ENCODE results near the gene FRMD4A. TPM values are rescaled to one million over a fixed set of nuclear protein-coding genes. Genes with fewer than 3 reads are reported as not detected.

Gene FRMD4A
- total RNA-seq, 1 experiment from 2014 or later = 19.6 TPM

GRCh38 chr10:14309593-14309992 is 21.1 kb downstream of the FRMD4A start:
- no peak overlapping the region for H4K8ac ChIP-seq (replicated peaks; ENCODE audit: insufficient read length, low read depth, low read length)
- no peak overlapping the region for H2BK120ac ChIP-seq (ENCODE audit: low read depth, low read length, poor library complexity, severe bottlenecking)
- TF ChIP-seq CTCF (conservative IDR thresholded peaks at IDR 0.05) = no peak
- H3K9me3 Mint-ChIP-seq = no peaks in the 10 kb centered on the region
- H3K56ac ChIP-seq (ENCODE audit: insufficient read length, low read depth, low read length) = no peak overlapping the region
- H3K18ac ChIP-seq (ENCODE audit: insufficient read length, low read depth, low read length) = no peak overlapping the region
- H2BK12ac ChIP-seq (ENCODE audit: insufficient read length, low read depth, low read length) = no peak overlapping the region
- no peaks in the 10 kb centered on the region for H3K23me2 ChIP-seq (ENCODE audit: insufficient read length, low read depth, low read length, poor library complexity, severe bottlenecking)
- no peak overlapping the region for H3K4me2 ChIP-seq (ENCODE audit: insufficient read depth, insufficient read length, low read length)
- no peak overlapping the region for H2BK20ac ChIP-seq (ENCODE audit: low read depth, low read length, poor library complexity, severe bottlenecking)
- no peaks in the 10 kb centered on the region for H3K9me3 ChIP-seq (ENCODE audit: control insufficient read depth, low read depth, low read length)
- H3K4me1 ChIP-seq (ENCODE audit: insufficient read depth, low read length) = no peaks in the 10 kb centered on the region; the same call in 1 of the 2 replicates
- no CpG with 5 or more reads among the region's 10 CpGs for WGBS (ENCODE audit: extremely low coverage, insufficient read length, low lambda C conversion rate)
- H3K79me1 ChIP-seq (ENCODE audit: insufficient read depth, low read depth, low read length, poor library complexity, severe bottlenecking) = no peaks in the 10 kb centered on the region
- no peak overlapping the region for H3K23ac ChIP-seq (ENCODE audit: insufficient read length, low read depth, low read length)
- H3K9ac ChIP-seq (ENCODE audit: extremely low read depth, insufficient read length, low read length) = no peak overlapping the region
- H2BK5ac ChIP-seq (ENCODE audit: insufficient read length, low read length) = no peak overlapping the region
- no peak overlapping the region for H4K91ac ChIP-seq (ENCODE audit: insufficient read length, low read depth, low read length)
- H2BK15ac ChIP-seq (ENCODE audit: low read depth, low read length) = no peak overlapping the region
- no peak overlapping the region for H3T11ph ChIP-seq (ENCODE audit: low read length)
- DNase-seq = no peak
- no peak overlapping the region for H2AFZ ChIP-seq (ENCODE audit: low read length)
- H3K27me3 ChIP-seq (ENCODE audit: insufficient read depth, low read length) = no peaks in the 10 kb centered on the region
- no peak overlapping the region for H3K4ac ChIP-seq (ENCODE audit: low read depth, low read length)
- H3K14ac ChIP-seq (ENCODE audit: insufficient read depth, low read length) = no peak overlapping the region
- H4K20me1 ChIP-seq (ENCODE audit: control insufficient read depth, insufficient read depth, insufficient read length) = no peaks in the 10 kb centered on the region
- H3K27me3 Mint-ChIP-seq (ENCODE audit: low read depth) = peaks cover 3% of the 10 kb centered on the region
- H3K27ac ChIP-seq (ENCODE audit: insufficient read length, low read depth, low read length) = no peak overlapping the region
- H3K36me3 Mint-ChIP-seq (ENCODE audit: insufficient read depth in 1 of 3, low read depth in 3 of 3) = no peaks in the 10 kb centered on the region
- no peak overlapping the region for H4K5ac ChIP-seq (ENCODE audit: insufficient read length, low read depth, low read length)
- H2AK5ac ChIP-seq (ENCODE audit: insufficient read length, low read length) = no peak overlapping the region
- H3K4me3 Mint-ChIP-seq = no peak overlapping the region
- peaks cover 16 to 22% of the 10 kb centered on the region in 2 experiments for H3K4me1 Mint-ChIP-seq
- no peak overlapping the region; a peak in 1 of 7 replicates for H3K27ac Mint-ChIP-seq
- H3K79me2 ChIP-seq (ENCODE audit: insufficient read depth, low read length) = 0 out of 2 replicates have a peak, but pooled peaks cover 2% of the 10 kb centered on the region

Data from H9 (cell line).